ENCODE measurements around the gene RFXAP.

Gene RFXAP

DNA sequence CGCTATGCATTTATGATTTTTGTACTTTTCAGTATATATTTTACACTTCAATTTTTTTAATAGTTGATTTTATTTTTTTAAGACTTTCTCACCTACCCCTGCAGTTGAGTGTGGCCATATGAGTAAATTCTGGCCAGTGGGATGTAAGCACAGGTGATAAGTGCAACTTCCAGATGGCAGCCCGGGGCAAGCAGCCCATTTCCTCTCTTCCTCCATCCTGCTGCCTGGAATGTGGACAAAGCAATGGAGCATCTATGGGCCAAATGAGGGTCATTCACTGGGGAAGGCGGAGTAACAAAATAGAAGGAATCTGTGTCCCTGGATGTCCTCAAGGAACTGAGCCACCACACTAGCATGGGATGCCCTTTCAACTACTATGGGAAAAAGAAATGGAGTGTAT is 12.3 kb downstream of the RFXAP start:
- Histone ChIP-seq H3K4me3 (ENCODE audit: low read depth, low read length, poor library complexity, severe bottlenecking) (no peak overlapping the region), H3K9me2 (ENCODE audit: low read depth, low read length) (no peaks in the 10 kb centered on the region), H3K27ac (ENCODE audit: low read depth, low read length, poor library complexity, severe bottlenecking) (no peak overlapping the region), H3K9me3 (ENCODE audit: low read length) (no peaks in the 10 kb centered on the region), H3K27me3 (ENCODE audit: insufficient read depth, low read length) (no peaks in the 10 kb centered on the region), H3K9ac (ENCODE audit: low read length) (no peak overlapping the region), H4K20me1 (ENCODE audit: insufficient read depth, low read length) (no peaks in the 10 kb centered on the region), H3K4me1 (ENCODE audit: insufficient read depth, low read length, severe bottlenecking) (no peaks in the 10 kb centered on the region), H2AFZ (ENCODE audit: low read length) (no peak overlapping the region), H3K79me2 (ENCODE audit: insufficient read depth, low read length) (no peaks in the 10 kb centered on the region), H3F3A (ENCODE audit: insufficient read depth, low read length) (no peaks in the 10 kb centered on the region), H3K4me2 (ENCODE audit: low read length) (no peak overlapping the region), H3K36me3 (ENCODE audit: insufficient read depth, low read length) (peaks cover 17% of the 10 kb centered on the region; the same call in 1 of the 2 replicates)
- TF ChIP-seq EZH2 (IDR thresholded peaks at IDR 0.05; ENCODE audit: borderline replicate concordance, low read length) = no peak
- TF ChIP-seq, protein P1, sequence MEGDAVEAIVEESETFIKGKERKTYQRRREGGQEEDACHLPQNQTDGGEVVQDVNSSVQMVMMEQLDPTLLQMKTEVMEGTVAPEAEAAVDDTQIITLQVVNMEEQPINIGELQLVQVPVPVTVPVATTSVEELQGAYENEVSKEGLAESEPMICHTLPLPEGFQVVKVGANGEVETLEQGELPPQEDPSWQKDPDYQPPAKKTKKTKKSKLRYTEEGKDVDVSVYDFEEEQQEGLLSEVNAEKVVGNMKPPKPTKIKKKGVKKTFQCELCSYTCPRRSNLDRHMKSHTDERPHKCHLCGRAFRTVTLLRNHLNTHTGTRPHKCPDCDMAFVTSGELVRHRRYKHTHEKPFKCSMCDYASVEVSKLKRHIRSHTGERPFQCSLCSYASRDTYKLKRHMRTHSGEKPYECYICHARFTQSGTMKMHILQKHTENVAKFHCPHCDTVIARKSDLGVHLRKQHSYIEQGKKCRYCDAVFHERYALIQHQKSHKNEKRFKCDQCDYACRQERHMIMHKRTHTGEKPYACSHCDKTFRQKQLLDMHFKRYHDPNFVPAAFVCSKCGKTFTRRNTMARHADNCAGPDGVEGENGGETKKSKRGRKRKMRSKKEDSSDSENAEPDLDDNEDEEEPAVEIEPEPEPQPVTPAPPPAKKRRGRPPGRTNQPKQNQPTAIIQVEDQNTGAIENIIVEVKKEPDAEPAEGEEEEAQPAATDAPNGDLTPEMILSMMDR (IDR thresholded peaks at IDR 0.05; ENCODE audit: low read length) = no peak

DNA sequence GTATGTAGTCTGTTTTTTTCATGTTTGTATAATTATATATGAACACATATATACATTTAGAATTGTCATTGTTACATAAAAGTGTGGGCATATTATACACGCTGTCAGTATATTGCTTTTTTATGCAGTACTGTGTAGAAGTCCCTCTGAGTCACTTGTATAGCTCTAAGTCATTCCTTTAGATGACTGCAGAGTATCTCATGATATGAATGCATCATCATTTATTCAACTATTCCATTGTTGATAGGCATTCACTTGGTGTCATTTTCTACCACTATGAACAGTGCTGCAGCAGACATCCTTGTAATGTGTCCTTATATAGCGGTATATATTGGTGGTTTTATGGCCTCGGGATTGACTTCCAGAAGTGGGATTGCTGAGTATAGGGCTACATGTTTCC is 15.3 kb downstream of the RFXAP start:
- no peaks in the 10 kb centered on the region for H3K27me3 ChIP-seq (ENCODE audit: insufficient read depth, low read length)
- no peak overlapping the region for H3K27ac ChIP-seq (ENCODE audit: low read depth, low read length, poor library complexity, severe bottlenecking)
- no peak overlapping the region for H3K9ac ChIP-seq (ENCODE audit: low read length)
- no peak overlapping the region for H3K4me3 ChIP-seq (ENCODE audit: low read depth, low read length, poor library complexity, severe bottlenecking)
- H3K79me2 ChIP-seq (ENCODE audit: insufficient read depth, low read length) = no peaks in the 10 kb centered on the region
- no peak overlapping the region for H3K4me2 ChIP-seq (ENCODE audit: low read length)
- H2AFZ ChIP-seq (ENCODE audit: low read length) = no peak overlapping the region
- H3F3A ChIP-seq (ENCODE audit: insufficient read depth, low read length) = no peaks in the 10 kb centered on the region
- H4K20me1 ChIP-seq (ENCODE audit: insufficient read depth, low read length) = no peaks in the 10 kb centered on the region
- TF ChIP-seq EZH2 (IDR thresholded peaks at IDR 0.05; ENCODE audit: borderline replicate concordance, low read length) = no peak
- TF ChIP-seq, protein P1 (IDR thresholded peaks at IDR 0.05; ENCODE audit: low read length) = no peak
- H3K9me3 ChIP-seq (ENCODE audit: low read length) = no peaks in the 10 kb centered on the region
- H3K9me2 ChIP-seq (ENCODE audit: low read depth, low read length) = no peaks in the 10 kb centered on the region
- H3K4me1 ChIP-seq (ENCODE audit: insufficient read depth, low read length, severe bottlenecking) = no peaks in the 10 kb centered on the region
- peaks cover 5% of the 10 kb centered on the region; the same call in 1 of the 2 replicates for H3K36me3 ChIP-seq (ENCODE audit: insufficient read depth, low read length)

DNA sequence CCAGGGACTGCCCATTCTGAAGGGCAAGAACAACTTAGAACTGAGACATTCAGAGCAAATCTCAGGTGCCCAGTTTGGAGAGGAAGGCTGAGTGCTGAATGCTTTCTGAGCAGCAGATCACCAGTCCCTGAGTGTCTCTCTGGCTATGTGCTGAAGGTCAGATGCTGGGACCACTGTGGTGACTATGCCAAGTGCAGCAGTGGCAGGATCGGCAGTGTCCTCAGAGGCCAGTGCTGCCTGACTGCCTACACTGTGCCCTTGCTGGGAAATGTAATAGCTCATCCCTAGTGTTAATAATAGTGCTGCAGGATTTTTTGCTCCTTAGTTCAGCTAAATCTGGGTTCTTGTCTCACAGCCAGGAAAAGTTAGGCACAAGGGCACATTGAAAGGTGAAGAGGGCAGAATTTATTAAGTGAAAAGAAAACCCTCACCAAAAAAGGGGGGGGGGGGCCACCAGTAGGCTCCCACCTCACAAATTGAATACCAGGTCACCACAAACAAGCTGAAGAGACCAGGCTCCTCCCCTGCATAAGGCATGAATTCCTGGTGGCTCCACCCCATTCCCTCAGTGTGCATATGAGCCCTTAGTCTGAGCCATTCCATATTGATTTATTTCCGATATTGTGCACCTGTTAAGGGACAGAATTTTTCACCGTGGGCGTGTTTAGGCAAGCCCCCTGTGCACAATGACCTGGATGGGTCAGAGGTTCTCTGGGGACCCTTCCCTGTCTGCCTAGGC is 18.5 kb downstream of the RFXAP start:
- no peak for TF ChIP-seq EZH2 (IDR thresholded peaks at IDR 0.05; ENCODE audit: borderline replicate concordance, low read length)
- TF ChIP-seq, protein P1 (IDR thresholded peaks at IDR 0.05; ENCODE audit: low read length) = no peak
- Histone ChIP-seq H3K4me1 (ENCODE audit: insufficient read depth, low read length, severe bottlenecking) (no peaks in the 10 kb centered on the region), H3K4me2 (ENCODE audit: low read length) (no peak overlapping the region)

More for the DNA sequence above, 18.5 kb downstream of the RFXAP start:
- Histone ChIP-seq H3K9me3 (ENCODE audit: low read length) (no peaks in the 10 kb centered on the region), H3K4me3 (ENCODE audit: low read depth, low read length, poor library complexity, severe bottlenecking) (no peak overlapping the region), H3K9me2 (ENCODE audit: low read depth, low read length) (no peaks in the 10 kb centered on the region), H4K20me1 (ENCODE audit: insufficient read depth, low read length) (no peaks in the 10 kb centered on the region), H3K79me2 (ENCODE audit: insufficient read depth, low read length) (no peaks in the 10 kb centered on the region), H2AFZ (ENCODE audit: low read length) (no peak overlapping the region), H3F3A (ENCODE audit: insufficient read depth, low read length) (no peaks in the 10 kb centered on the region), H3K27me3 (ENCODE audit: insufficient read depth, low read length) (no peaks in the 10 kb centered on the region), H3K27ac (ENCODE audit: low read depth, low read length, poor library complexity, severe bottlenecking) (no peak overlapping the region), H3K9ac (ENCODE audit: low read length) (no peak overlapping the region), H3K36me3 (ENCODE audit: insufficient read depth, low read length) (no peaks in the 10 kb centered on the region)

Data from OCI-LY1 (cell line).